Neuronal stem cell (in vitro differentiated cells): ENCODE results near the gene HSPG2.

Experiments used
- DNase-seq: peaks from one replicate; pipeline ENCODE4 v3.0.0-alpha.2; 2013; ENCODE audit warnings: low spot score
- H2AFZ ChIP-seq: one replicate; pipeline ENCODE4 v1.6.1; 2013; ENCODE audit warnings: mild to moderate bottlenecking, low read length, inconsistent platforms
- H2AK5ac ChIP-seq: 2 replicates; pipeline ENCODE4 v1.6.1; 2013; ENCODE audit warnings: low read depth, mild to moderate bottlenecking, inconsistent platforms, low read length, moderate library complexity, mixed read lengths
- H2BK120ac ChIP-seq: 2 replicates; pipeline ENCODE4 v1.6.1; 2013; ENCODE audit warnings: low read depth, mild to moderate bottlenecking, inconsistent platforms, low read length, moderate library complexity, mixed read lengths
- H2BK12ac ChIP-seq: one replicate; pipeline ENCODE4 v1.6.1; 2013; ENCODE audit warnings: low read length, inconsistent platforms
- H2BK15ac ChIP-seq: 2 replicates; pipeline ENCODE4 v1.6.1; 2013; ENCODE audit warnings: mild to moderate bottlenecking, low read length, inconsistent platforms, mixed read lengths
- H2BK5ac ChIP-seq: one replicate; pipeline ENCODE4 v1.6.1; 2013; ENCODE audit warnings: inconsistent platforms, mild to moderate bottlenecking, low read length, moderate library complexity
- H3K14ac ChIP-seq: one replicate; pipeline ENCODE4 v1.6.1; 2013; ENCODE audit warnings: low read length, inconsistent platforms
- H3K18ac ChIP-seq: 2 replicates; pipeline ENCODE4 v1.6.1; 2013; ENCODE audit warnings: low read length, inconsistent platforms
- H3K23ac ChIP-seq: 2 replicates; pipeline ENCODE4 v1.6.1; 2013; ENCODE audit warnings: low read depth, mild to moderate bottlenecking, mixed read lengths, low read length, inconsistent platforms; ENCODE audit not compliant: poor library complexity
- H3K27ac ChIP-seq: replicated peaks from 3 replicates; pipeline ENCODE4 v1.5.1; 2013; ENCODE audit warnings: low read length, inconsistent platforms
- H3K27me3 ChIP-seq, 3 experiments: 2 replicates each; pipeline ENCODE4 v1.6.1; 2013; ENCODE audit warnings: low read length in 3 of 3, mild to moderate bottlenecking in 2 of 3, inconsistent platforms in 1 of 3, low read depth in 1 of 3, mixed read lengths in 1 of 3, moderate library complexity in 1 of 3; ENCODE audit not compliant: control insufficient read depth in 3 of 3, insufficient read depth in 3 of 3
- H3K36me3 ChIP-seq, 2 donors: replicated peaks in 1 of 2; 2 replicates each; pipeline ENCODE4 v1.6.1; 2013; ENCODE audit warnings: low read length in 2 of 2; ENCODE audit not compliant: control insufficient read depth in 2 of 2, insufficient read depth in 2 of 2
- H3K4ac ChIP-seq: 2 replicates; pipeline ENCODE4 v1.6.1; 2013; ENCODE audit warnings: inconsistent platforms, mild to moderate bottlenecking, low read length, moderate library complexity
- H3K4me1 ChIP-seq, 2 donors: 1 replicate in 1 of 2; 2 replicates in 1 of 2; pipeline ENCODE4 v1.6.1; 2013; ENCODE audit warnings: low read length in 2 of 2, low read depth in 1 of 2; ENCODE audit not compliant: control insufficient read depth in 2 of 2, insufficient read depth in 1 of 2
- H3K4me2 ChIP-seq: one replicate; pipeline ENCODE4 v1.6.1; 2013; ENCODE audit warnings: mild to moderate bottlenecking, low read length, inconsistent platforms; ENCODE audit not compliant: insufficient read depth, poor library complexity, severe bottlenecking
- H3K4me3 ChIP-seq, 2 donors: 2 replicates each; pipeline ENCODE4 v1.5.1; 2013; ENCODE audit warnings: low read length in 2 of 2, mild to moderate bottlenecking in 2 of 2, inconsistent platforms in 1 of 2, moderate library complexity in 1 of 2
- H3K79me1 ChIP-seq: one replicate; pipeline ENCODE4 v1.6.1; 2013; ENCODE audit warnings: low read depth, mild to moderate bottlenecking, inconsistent platforms, low read length, moderate library complexity
- H3K9ac ChIP-seq: one replicate; pipeline ENCODE4 v1.6.1; 2013; ENCODE audit warnings: mild to moderate bottlenecking, low read depth, low read length, inconsistent platforms; ENCODE audit not compliant: poor library complexity
- H3K9me3 ChIP-seq, 2 donors: replicated peaks in 1 of 2; 2 replicates each; pipeline versions ENCODE3 to v1.6.1; 2013; ENCODE audit warnings: low read length in 2 of 2, mild to moderate bottlenecking in 2 of 2, inconsistent platforms in 1 of 2, low read depth in 1 of 2, mixed read lengths in 1 of 2, moderate library complexity in 1 of 2; ENCODE audit not compliant: control insufficient read depth in 2 of 2, insufficient read depth in 1 of 2
- H4K8ac ChIP-seq: one replicate; pipeline ENCODE4 v1.6.1; 2013; ENCODE audit warnings: low read depth, mild to moderate bottlenecking, inconsistent platforms, low read length, moderate library complexity
- H4K91ac ChIP-seq: one replicate; pipeline ENCODE4 v1.6.1; 2013; ENCODE audit warnings: low read length, low read depth, mild to moderate bottlenecking, inconsistent platforms; ENCODE audit not compliant: poor library complexity
- WGBS, 2 donors: extraction: QIAGEN DNeasy Blood & Tissue Kit; methylation state at CpG; one replicate each; pipeline ENCODE4 v1.1.7; 2013; ENCODE audit warnings: missing lambda C conversion rate in 2 of 2, mixed read lengths in 1 of 2; ENCODE audit not compliant: insufficient read length in 2 of 2, insufficient replicate concordance in 1 of 2; ENCODE audit errors: extremely low coverage in 2 of 2; 5-methylcytosine and 5-hydroxymethylcytosine counted together

Gene HSPG2

DNA sequence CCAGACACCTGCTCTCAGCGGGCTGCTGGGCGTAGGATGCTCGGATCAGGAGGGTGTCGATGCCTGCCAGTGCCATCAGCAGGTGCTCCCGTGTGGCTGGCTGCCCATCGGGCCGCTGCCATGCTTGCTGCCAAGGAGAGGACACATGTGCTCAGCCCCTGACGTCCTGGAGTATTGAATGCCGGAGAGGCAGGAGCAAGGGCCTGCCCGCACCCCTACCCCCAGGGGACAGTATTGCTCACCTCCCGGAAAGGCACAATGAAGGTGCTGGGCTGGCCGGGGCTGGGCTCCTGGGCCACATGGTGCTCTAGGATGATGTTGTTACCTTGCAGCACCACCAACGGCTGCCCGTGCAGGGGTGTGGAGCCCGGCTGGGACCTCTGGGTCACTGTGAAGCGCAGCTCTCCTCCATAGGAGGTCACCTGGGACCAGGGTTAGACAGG lies 61.5 kb downstream of the HSPG2 start:
- H2BK15ac ChIP-seq, result no peak overlapping the region
- WGBS, 2 donors, result no CpG with 5 or more reads among the region's 16 CpGs
- H3K27ac ChIP-seq, result no peak overlapping the region
- no peaks in the 10 kb centered on the region for H3K27me3 ChIP-seq
- H4K8ac ChIP-seq, result no peak overlapping the region
- H2BK120ac ChIP-seq, result peak overlapping the region; percentile 61
- peak overlapping the region; percentile 82 for H3K14ac ChIP-seq
- H3K23ac ChIP-seq, result peak overlapping the region; percentile 80
- no peak overlapping the region for H3K4ac ChIP-seq
- peak overlapping the region; percentile 56 for H2AK5ac ChIP-seq
- no peak overlapping the region for H2BK12ac ChIP-seq
- no peak overlapping the region for H3K9ac ChIP-seq
- no peak overlapping the region for H3K4me2 ChIP-seq
- H3K79me1 ChIP-seq, result peaks cover 9% of the 10 kb centered on the region
- peak overlapping the region; percentile 66 for H2BK5ac ChIP-seq
- H4K91ac ChIP-seq, result no peak overlapping the region
- peaks cover 0 to 2% of the 10 kb centered on the region in 2 donors for H3K4me1 ChIP-seq
- no peak for DNase-seq
- no peak overlapping the region for H3K18ac ChIP-seq
- no peak overlapping the region for H2AFZ ChIP-seq
- H3K9me3 ChIP-seq, result no peaks in the 10 kb centered on the region
- H3K4me3 ChIP-seq, result no peak overlapping the region
- H3K36me3 ChIP-seq, result peaks cover 55 to 88% of the 10 kb centered on the region in 2 donors

DNA sequence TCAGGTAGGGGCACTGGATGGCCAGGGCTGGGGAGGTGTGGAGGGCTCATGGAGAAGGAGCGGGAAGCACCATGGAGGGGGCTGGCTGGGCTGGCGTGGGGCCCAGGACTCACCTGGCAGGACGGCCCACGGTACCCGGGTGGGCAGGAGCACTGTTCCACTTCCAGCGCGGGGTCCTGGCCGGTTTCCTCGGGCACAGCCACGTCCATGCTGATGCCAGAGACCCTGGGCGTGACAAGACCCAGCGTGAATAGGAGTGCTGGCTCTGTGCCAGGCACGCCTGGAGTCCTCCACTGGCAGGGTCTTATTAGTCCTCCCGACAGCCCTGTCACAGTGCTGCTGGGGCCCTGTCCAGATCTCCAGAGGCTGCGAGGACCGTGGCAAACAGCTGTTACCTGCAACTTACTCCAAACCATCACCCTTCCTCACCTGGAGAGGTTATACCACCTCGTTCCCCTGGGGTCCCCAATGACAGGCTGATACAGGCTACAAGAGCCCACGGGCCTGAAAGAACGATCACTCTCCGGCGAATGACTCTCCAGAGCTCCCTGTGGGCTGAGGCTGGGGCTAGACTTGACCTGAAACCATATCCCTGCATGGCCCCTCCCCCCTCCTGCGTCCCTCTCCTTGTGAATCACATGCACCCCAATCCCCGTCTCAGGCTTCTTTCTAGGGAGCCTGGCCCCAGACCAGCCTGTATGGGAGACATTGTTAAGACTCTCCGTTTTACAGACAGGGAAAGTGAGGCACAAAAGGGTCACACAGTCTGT lies 62.1 kb downstream of the HSPG2 start:
- H3K18ac ChIP-seq, result no peak overlapping the region
- peak overlapping the region; percentile 82 for H3K14ac ChIP-seq
- H2AFZ ChIP-seq, result no peak overlapping the region
- H3K4me3 ChIP-seq, result no peak overlapping the region
- H3K79me1 ChIP-seq, result peaks cover 6% of the 10 kb centered on the region
- no peak overlapping the region for H2BK120ac ChIP-seq
- DNase-seq, result no peak
- no peak overlapping the region for H4K8ac ChIP-seq
- no peak overlapping the region for H3K4ac ChIP-seq
- no peaks in the 10 kb centered on the region for H3K9me3 ChIP-seq
- peak overlapping the region; percentile 36 for H2AK5ac ChIP-seq
- no peaks in the 10 kb centered on the region for H3K27me3 ChIP-seq
- H3K36me3 ChIP-seq, result peaks cover 55 to 84% of the 10 kb centered on the region in 2 donors
- H3K4me2 ChIP-seq, result no peak overlapping the region
- peaks cover 0 to 2% of the 10 kb centered on the region in 2 donors for H3K4me1 ChIP-seq
- no CpG with 5 or more reads among the region's 24 CpGs for WGBS, 2 donors
- peak overlapping the region; percentile 66 for H2BK5ac ChIP-seq
- H3K9ac ChIP-seq, result no peak overlapping the region
- H4K91ac ChIP-seq, result peak overlapping the region; percentile 30
- H2BK12ac ChIP-seq, result peak overlapping the region; percentile 58
- peak overlapping the region; percentile 80 for H3K23ac ChIP-seq
- no peak overlapping the region for H2BK15ac ChIP-seq
- no peak overlapping the region for H3K27ac ChIP-seq

DNA sequence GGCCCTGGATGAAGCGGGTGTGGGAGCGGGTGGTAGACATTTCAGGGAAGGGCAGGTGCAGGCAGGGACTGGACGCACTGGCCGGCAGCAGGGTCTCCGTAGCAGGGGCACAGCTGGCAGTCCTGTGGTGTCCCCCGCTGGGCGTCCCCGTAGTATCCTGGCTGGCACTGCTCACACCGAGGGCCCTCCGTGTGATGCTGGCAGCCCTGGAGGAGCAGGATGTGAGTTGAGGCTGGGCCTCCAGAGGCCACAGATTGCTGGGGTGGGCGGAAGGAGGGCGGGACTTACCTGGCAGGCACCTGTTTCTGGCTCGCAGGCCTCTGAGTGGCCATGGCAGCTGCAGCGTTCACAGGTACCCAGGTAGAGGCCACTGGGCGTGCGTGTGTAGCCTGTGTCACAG lies 62.8 kb downstream of the HSPG2 start:
- H2BK5ac ChIP-seq, result no peak overlapping the region

DNA sequence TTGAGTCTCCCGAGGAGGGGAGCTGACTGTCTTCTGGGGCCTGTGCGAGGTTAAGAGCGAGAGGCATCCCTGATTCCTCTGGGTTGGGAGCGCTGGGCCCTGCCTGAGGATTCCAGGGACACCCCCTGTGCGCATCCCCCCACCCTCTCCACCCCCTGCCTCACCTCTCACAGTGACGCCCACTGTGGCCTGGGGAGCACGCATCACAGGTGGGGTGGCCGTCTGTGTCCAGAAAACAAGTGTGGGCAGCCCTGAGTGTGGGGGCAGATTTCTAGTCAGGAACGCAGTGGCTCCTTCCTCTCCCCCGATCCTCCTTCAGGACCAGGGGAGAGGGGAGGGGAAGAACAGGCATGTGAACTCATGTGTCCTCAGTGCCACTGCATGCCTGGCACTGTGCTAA lies 63.3 kb downstream of the HSPG2 start:
- H2AFZ ChIP-seq, result no peak overlapping the region
- no peak overlapping the region for H2BK12ac ChIP-seq
- no CpG with 5 or more reads among the region's 10 CpGs for WGBS, 2 donors
- no peak for DNase-seq
- H4K8ac ChIP-seq, result no peak overlapping the region
- peak overlapping the region; percentile 5 for H2AK5ac ChIP-seq
- peak overlapping the region; percentile 15 for H3K18ac ChIP-seq
- H4K91ac ChIP-seq, result no peak overlapping the region
- no peak overlapping the region for H2BK5ac ChIP-seq
- no peak overlapping the region for H2BK120ac ChIP-seq
- H3K9me3 ChIP-seq, result no peaks in the 10 kb centered on the region
- no peak overlapping the region for H3K4me3 ChIP-seq
- H3K4me2 ChIP-seq, result no peak overlapping the region
- no peak overlapping the region for H3K27ac ChIP-seq
- H3K9ac ChIP-seq, result no peak overlapping the region
- H3K14ac ChIP-seq, result no peak overlapping the region
- peaks cover 0 to 2% of the 10 kb centered on the region in 2 donors for H3K4me1 ChIP-seq
- peaks cover 49 to 85% of the 10 kb centered on the region in 2 donors for H3K36me3 ChIP-seq
- no peak overlapping the region for H3K4ac ChIP-seq
- no peak overlapping the region for H2BK15ac ChIP-seq
- H3K23ac ChIP-seq, result no peak overlapping the region
- peaks cover 6% of the 10 kb centered on the region for H3K79me1 ChIP-seq
- no peaks in the 10 kb centered on the region for H3K27me3 ChIP-seq

More for the DNA sequence above, 62.8 kb downstream of the HSPG2 start:
- no peak overlapping the region for H4K8ac ChIP-seq
- H2BK120ac ChIP-seq, result no peak overlapping the region
- no peak overlapping the region for H3K9ac ChIP-seq
- no CpG with 5 or more reads among the region's 16 CpGs for WGBS, 2 donors
- DNase-seq, result no peak
- no peak overlapping the region for H3K27ac ChIP-seq
- H2AFZ ChIP-seq, result no peak overlapping the region
- H3K79me1 ChIP-seq, result peaks cover 6% of the 10 kb centered on the region
- H2BK12ac ChIP-seq, result peak overlapping the region; percentile 88
- peak overlapping the region; percentile 63 for H3K14ac ChIP-seq
- peak overlapping the region; percentile 36 for H2AK5ac ChIP-seq
- no peak overlapping the region for H3K4ac ChIP-seq
- peaks cover 53 to 87% of the 10 kb centered on the region in 2 donors for H3K36me3 ChIP-seq
- no peak overlapping the region for H2BK15ac ChIP-seq
- no peak overlapping the region for H3K18ac ChIP-seq
- no peak overlapping the region for H3K4me2 ChIP-seq
- no peaks in the 10 kb centered on the region for H3K9me3 ChIP-seq
- no peak overlapping the region for H4K91ac ChIP-seq
- peaks cover 0 to 2% of the 10 kb centered on the region in 2 donors for H3K4me1 ChIP-seq
- no peak overlapping the region for H3K23ac ChIP-seq
- H3K4me3 ChIP-seq, result no peak overlapping the region
- H3K27me3 ChIP-seq, result no peaks in the 10 kb centered on the region
